Stimulated activated naive CD8-positive, alpha-beta T cell treated with anti-CD3 and anti-CD28 coated beads, Interleukin-15, Interleukin-2, amounts not matched to agents 100 ng/mL and 50 ng/mL, for 24 hours (primary cell): ENCODE results near the gene MUCL3.

Experiments used
- H3K27ac Mint-ChIP-seq: one replicate; pipeline ENCODE4 v1.8.0; 2021; ENCODE audit warnings: mild to moderate bottlenecking, mixed read lengths
- H3K27me3 Mint-ChIP-seq: one replicate; pipeline ENCODE4 v1.8.0; 2021; ENCODE audit warnings: mixed read lengths
- H3K36me3 Mint-ChIP-seq: one replicate; pipeline ENCODE4 v1.8.0; 2021; ENCODE audit warnings: low read depth, mixed read lengths
- H3K4me1 Mint-ChIP-seq: one replicate; pipeline ENCODE4 v1.8.0; 2021; ENCODE audit warnings: low read depth, mixed read lengths
- H3K4me3 Mint-ChIP-seq: one replicate; pipeline ENCODE4 v1.8.0; 2021; ENCODE audit warnings: mild to moderate bottlenecking, mixed read lengths
- H3K9me3 Mint-ChIP-seq: one replicate; pipeline ENCODE4 v1.8.0; 2021; ENCODE audit warnings: mixed read lengths

The MUCL3 gene

DNA sequence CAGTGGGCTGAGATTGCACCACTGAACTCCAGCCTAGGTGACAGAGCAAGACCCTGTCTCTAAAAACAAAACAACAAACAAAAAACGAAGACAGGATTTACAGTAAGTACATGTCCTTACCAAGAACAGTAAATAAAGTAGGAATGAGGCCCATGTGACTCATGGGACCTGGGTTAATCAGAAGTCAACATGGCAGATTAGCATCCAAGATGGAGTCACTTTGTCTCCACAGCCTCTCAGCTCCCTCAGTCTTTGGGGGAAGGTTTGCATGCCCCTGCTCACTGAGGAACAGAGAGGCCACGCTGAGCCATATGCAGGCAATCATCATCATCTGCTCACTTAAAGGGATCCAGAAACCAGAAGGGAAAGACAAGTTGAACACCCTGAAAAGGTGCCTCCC is 61.7 kb downstream of the MUCL3 start:
- H3K36me3 Mint-ChIP-seq: no peaks in the 10 kb centered on the region
- peaks cover 15% of the 10 kb centered on the region for H3K27me3 Mint-ChIP-seq
- H3K4me3 Mint-ChIP-seq: no peak overlapping the region
- H3K4me1 Mint-ChIP-seq: peaks cover 21% of the 10 kb centered on the region
- H3K27ac Mint-ChIP-seq: no peak overlapping the region
- no peaks in the 10 kb centered on the region for H3K9me3 Mint-ChIP-seq
